ENCODE results near the gene ACVRL1.

- no peak for TF ChIP-seq POLR2A (IDR thresholded peaks at IDR 0.05)
- peak in 2 of 4 experiments; percentile 20 to 39 for TF ChIP-seq CTCF (IDR thresholded peaks at IDR 0.05)
- TF ChIP-seq EP300 (IDR thresholded peaks at IDR 0.05): no peak
- no peak for TF ChIP-seq POLR2AphosphoS5 (IDR thresholded peaks at IDR 0.05)
Measured at GRCh38 chr12:51970904-51971646, 63.8 kb downstream of the ACVRL1 start.
